ENCODE measurements around the gene IGF1.

DNA sequence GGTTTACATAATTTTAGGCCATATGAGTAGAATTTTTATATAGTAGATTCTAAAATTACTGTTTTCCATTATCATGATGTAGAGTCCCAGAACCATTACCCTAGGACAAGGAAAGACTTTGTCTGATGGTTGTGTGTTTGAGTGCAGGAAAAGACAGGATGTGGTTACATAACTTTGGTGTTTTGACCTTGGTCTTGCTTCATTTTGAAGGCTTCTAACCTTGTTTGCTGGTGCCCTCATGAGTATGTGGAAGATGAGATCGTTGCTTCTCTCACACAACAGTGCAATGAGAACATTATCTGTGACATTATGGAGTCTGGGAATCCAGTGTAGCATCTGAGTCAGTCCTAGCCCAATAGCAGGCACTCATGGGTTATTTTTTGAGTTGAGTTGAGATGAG is 106.2 kb downstream of the IGF1 start:
- TF ChIP-seq, protein P1, sequence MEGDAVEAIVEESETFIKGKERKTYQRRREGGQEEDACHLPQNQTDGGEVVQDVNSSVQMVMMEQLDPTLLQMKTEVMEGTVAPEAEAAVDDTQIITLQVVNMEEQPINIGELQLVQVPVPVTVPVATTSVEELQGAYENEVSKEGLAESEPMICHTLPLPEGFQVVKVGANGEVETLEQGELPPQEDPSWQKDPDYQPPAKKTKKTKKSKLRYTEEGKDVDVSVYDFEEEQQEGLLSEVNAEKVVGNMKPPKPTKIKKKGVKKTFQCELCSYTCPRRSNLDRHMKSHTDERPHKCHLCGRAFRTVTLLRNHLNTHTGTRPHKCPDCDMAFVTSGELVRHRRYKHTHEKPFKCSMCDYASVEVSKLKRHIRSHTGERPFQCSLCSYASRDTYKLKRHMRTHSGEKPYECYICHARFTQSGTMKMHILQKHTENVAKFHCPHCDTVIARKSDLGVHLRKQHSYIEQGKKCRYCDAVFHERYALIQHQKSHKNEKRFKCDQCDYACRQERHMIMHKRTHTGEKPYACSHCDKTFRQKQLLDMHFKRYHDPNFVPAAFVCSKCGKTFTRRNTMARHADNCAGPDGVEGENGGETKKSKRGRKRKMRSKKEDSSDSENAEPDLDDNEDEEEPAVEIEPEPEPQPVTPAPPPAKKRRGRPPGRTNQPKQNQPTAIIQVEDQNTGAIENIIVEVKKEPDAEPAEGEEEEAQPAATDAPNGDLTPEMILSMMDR (IDR thresholded peaks at IDR 0.05): no peak
- no peak for TF ChIP-seq POLR2A (IDR thresholded peaks at IDR 0.05)
